CD4-positive, alpha-beta memory T cell (primary cell): Measurements from ENCODE around the gene WDR20. TPM values are rescaled to one million over a fixed set of nuclear protein-coding genes. Genes with fewer than 3 reads are reported as not detected.
"Not testable (repeated sequence)": the region's sequence is repeated elsewhere in the genome, so short reads cannot be mapped to it uniquely, and the experiment has no call there.

ENCODE experiments used
- CTCF ChIA-PET: fragments of 350-600 bp; sonication (Branson Sonifier 250); formaldehyde crosslinking; loops from one replicate; lab custom pipeline; 2021; ENCODE audit warnings: inconsistent platforms; ENCODE audit not compliant: partially characterized antibody; lab: Charles Lee
- POLR2A ChIA-PET: fragments of 350-600 bp; sonication (Branson Sonifier 250); formaldehyde crosslinking; loops from one replicate; lab custom pipeline; 2021; ENCODE audit not compliant: partially characterized antibody; lab: Charles Lee
- DNase-seq, 5 donors: peaks; one replicate each; pipeline versions ENCODE4 v3.0.0 to v3.0.0-alpha.2; 2020 to 2022; ENCODE audit warnings: mixed read lengths in 1 of 5
- H3K27ac ChIP-seq: one replicate; pipeline ENCODE4 v1.7.0; 2013; ENCODE audit warnings: low read depth, low read length
- H3K27me3 ChIP-seq: 2 replicates; pipeline ENCODE4 v1.7.0; 2013; ENCODE audit warnings: mild to moderate bottlenecking, low read length, moderate library complexity; ENCODE audit not compliant: insufficient read depth
- H3K36me3 ChIP-seq: 2 replicates; pipeline ENCODE4 v1.7.0; 2013; ENCODE audit warnings: mild to moderate bottlenecking, low read length, moderate library complexity; ENCODE audit not compliant: insufficient read depth
- H3K4me1 ChIP-seq: 2 replicates; pipeline ENCODE4 v1.7.0; 2013; ENCODE audit warnings: mild to moderate bottlenecking, low read length, moderate library complexity; ENCODE audit not compliant: insufficient read depth
- H3K4me3 ChIP-seq, 2 donors: one replicate each; pipeline ENCODE4 v1.7.0; 2013; ENCODE audit warnings: low read length in 2 of 2, mild to moderate bottlenecking in 1 of 2
- H3K9me3 ChIP-seq, 2 donors: one replicate each; pipeline ENCODE4 v1.7.0; 2013; ENCODE audit warnings: low read length in 2 of 2, control low read depth in 1 of 2; ENCODE audit not compliant: control insufficient read depth in 1 of 2
- H3K27ac Mint-ChIP-seq, 7 donors: one replicate each; pipeline ENCODE4 v1.8.0; 2020 to 2021; ENCODE audit warnings: mixed read lengths in 7 of 7, mild to moderate bottlenecking in 6 of 7, inconsistent platforms in 3 of 7, moderate library complexity in 3 of 7
- H3K27me3 Mint-ChIP-seq, 2 donors: one replicate each; pipeline ENCODE4 v1.8.0; 2020 to 2021; ENCODE audit warnings: mixed read lengths in 2 of 2
- H3K36me3 Mint-ChIP-seq, 2 donors: one replicate each; pipeline ENCODE4 v1.8.0; 2020 to 2021; ENCODE audit warnings: mixed read lengths in 2 of 2, inconsistent platforms in 1 of 2, mild to moderate bottlenecking in 1 of 2
- H3K4me1 Mint-ChIP-seq, 4 donors: one replicate each; pipeline ENCODE4 v1.8.0; 2020 to 2021; ENCODE audit warnings: mixed read lengths in 4 of 4, mild to moderate bottlenecking in 1 of 4
- H3K4me3 Mint-ChIP-seq, 8 donors: one replicate each; pipeline ENCODE4 v1.8.0; 2020 to 2021; ENCODE audit warnings: mixed read lengths in 8 of 8, mild to moderate bottlenecking in 7 of 8, moderate library complexity in 6 of 8, inconsistent platforms in 3 of 8
- H3K9me3 Mint-ChIP-seq, 8 donors: one replicate each; pipeline ENCODE4 v1.8.0; 2020 to 2021; ENCODE audit warnings: mixed read lengths in 8 of 8, mild to moderate bottlenecking in 5 of 8, inconsistent platforms in 3 of 8, moderate library complexity in 1 of 8
- intact Hi-C: fragments of 100-400 bp; cut with micrococcal nuclease; formaldehyde crosslinking; loops from one replicate; pipeline ENCODE4 v1.15.1; 2023
- polyA plus RNA-seq, 2 donors: library from polyadenylated mRNA; unstranded; fragments of 300-500 nt; fragmentation: Illumina TruSeq; gene quantifications; one replicate each; pipeline ENCODE4 v1.2.3, GENCODE V29; 2021
- total RNA-seq, 2 experiments: library from RNA; stranded (reverse); gene quantifications; one replicate each; pipeline ENCODE4 v1.2.3, GENCODE V29; 2021

WDR20 gene
- total and polyA plus RNA-seq, 4 experiments from 2014 or later, result 18.8 to 57.9 (median 39.6) TPM

- CTCF ChIA-PET, result not testable (repeated sequence)
- H3K4me1 Mint-ChIP-seq, result peaks cover 29 to 57% (median 37%) of the 10 kb centered on the region in 4 donors
These were observed 11.7 kb downstream of the WDR20 start for GRCh38 chr14:102151411-102151810.

GRCh38 chr14:102154121-102154520, 14.4 kb downstream of the WDR20 start:
- Histone ChIP-seq H3K27me3 (no peaks in the 10 kb centered on the region), H3K9me3 (no peaks in the 10 kb centered on the region), H3K36me3 (no peaks in the 10 kb centered on the region), H3K27ac (no peak overlapping the region), H3K4me1 (peaks cover 12% of the 10 kb centered on the region), H3K4me3 (no peak overlapping the region)
- POLR2A ChIA-PET, result interaction anchor here (0.6 kb wide), 1 partner anchor 1934 kb away, joined by 4 read pairs; no protein-coding TSS in a partner anchor
- no peak overlapping the region for H3K27ac Mint-ChIP-seq
- H3K4me1 Mint-ChIP-seq, result peaks cover 29 to 58% (median 42%) of the 10 kb centered on the region in 4 donors
- H3K4me3 Mint-ChIP-seq, result no peak overlapping the region
- CTCF ChIA-PET, result interaction anchor here (0.7 kb wide), 1 partner anchor 163 kb away, joined by 4 read pairs; no protein-coding TSS in a partner anchor
- no peaks in the 10 kb centered on the region for H3K9me3 Mint-ChIP-seq
- H3K36me3 Mint-ChIP-seq, result peaks cover 24 to 44% of the 10 kb centered on the region in 2 donors
- intact Hi-C loops, result no loop called here
- H3K27me3 Mint-ChIP-seq, result no peaks in the 10 kb centered on the region
- no peak for DNase-seq

More at GRCh38 chr14:102151411-102151810, 11.7 kb downstream of the WDR20 start:
- H3K27ac ChIP-seq, H3K4me3 Mint-ChIP-seq, H3K27me3 Mint-ChIP-seq, DNase-seq, intact Hi-C loops, H3K9me3 ChIP-seq, H3K27ac Mint-ChIP-seq, POLR2A ChIA-PET, H3K9me3 Mint-ChIP-seq, H3K36me3 ChIP-seq, H3K4me3 ChIP-seq, H3K27me3 ChIP-seq: not testable (repeated sequence)
- H3K36me3 Mint-ChIP-seq, result peaks cover 24 to 40% of the 10 kb centered on the region in 2 donors
- H3K4me1 ChIP-seq, result peaks cover 33% of the 10 kb centered on the region

GRCh38 chr14:102154821-102155549, 15.3 kb downstream of the WDR20 start:
- H3K27me3 Mint-ChIP-seq, result no peaks in the 10 kb centered on the region
- no peaks in the 10 kb centered on the region for H3K36me3 ChIP-seq
- intact Hi-C loops, result no loop called here
- no peak for DNase-seq
- H3K4me1 Mint-ChIP-seq, result peaks cover 31 to 62% (median 41%) of the 10 kb centered on the region in 4 donors
- CTCF ChIA-PET, result no interaction called here
- H3K4me3 ChIP-seq, result no peak overlapping the region
- H3K36me3 Mint-ChIP-seq, result peaks cover 24 to 47% of the 10 kb centered on the region in 2 donors
- no peaks in the 10 kb centered on the region for H3K27me3 ChIP-seq
- H3K9me3 ChIP-seq, result no peaks in the 10 kb centered on the region
- H3K4me1 ChIP-seq, result peaks cover 8% of the 10 kb centered on the region
- POLR2A ChIA-PET, result no interaction called here
- H3K27ac Mint-ChIP-seq, result peak overlapping the region in 3 of 7 donors; percentile 30 to 74 (median 42)
- no peak overlapping the region for H3K4me3 Mint-ChIP-seq
- H3K27ac ChIP-seq, result no peak overlapping the region
- no peaks in the 10 kb centered on the region for H3K9me3 Mint-ChIP-seq

GRCh38 chr14:102157346-102157745, 17.6 kb downstream of the WDR20 start:
- no peak overlapping the region for H3K27ac ChIP-seq
- H3K27me3 ChIP-seq, result no peaks in the 10 kb centered on the region
- no peaks in the 10 kb centered on the region for H3K36me3 ChIP-seq
- no peak overlapping the region for H3K4me3 ChIP-seq
- intact Hi-C loops, result no loop called here
- POLR2A ChIA-PET, result no interaction called here
- CTCF ChIA-PET, result no interaction called here
- H3K9me3 ChIP-seq, result no peaks in the 10 kb centered on the region
- Mint-ChIP-seq H3K4me1 (peaks cover 33 to 67% (median 43%) of the 10 kb centered on the region in 4 donors), H3K27me3 (no peaks in the 10 kb centered on the region), H3K27ac (peak overlapping the region in 3 of 7 donors; percentile 15 to 36 (median 27)), H3K36me3 (peaks cover 18 to 44% of the 10 kb centered on the region in 2 donors), H3K4me3 (no peak overlapping the region), H3K9me3 (no peaks in the 10 kb centered on the region)
- no peak for DNase-seq
- peaks cover 8% of the 10 kb centered on the region for H3K4me1 ChIP-seq

- Histone ChIP-seq H3K27ac (no peak overlapping the region), H3K27me3 (no peaks in the 10 kb centered on the region), H3K9me3 (no peaks in the 10 kb centered on the region), H3K4me3 (no peak overlapping the region), H3K4me1 (peaks cover 4% of the 10 kb centered on the region), H3K36me3 (no peaks in the 10 kb centered on the region)
- Mint-ChIP-seq H3K4me1 (peaks cover 32 to 69% (median 43%) of the 10 kb centered on the region in 4 donors), H3K27me3 (no peaks in the 10 kb centered on the region), H3K36me3 (peaks cover 14 to 37% of the 10 kb centered on the region in 2 donors), H3K27ac (no peak overlapping the region), H3K4me3 (no peak overlapping the region), H3K9me3 (no peaks in the 10 kb centered on the region)
- intact Hi-C loops, result no loop called here
- POLR2A ChIA-PET, result no interaction called here
- DNase-seq, result no peak
- CTCF ChIA-PET, result no interaction called here
These were observed 19.1 kb downstream of the WDR20 start for GRCh38 chr14:102158797-102159196.

- Mint-ChIP-seq H3K4me1 (peaks cover 36 to 69% (median 44%) of the 10 kb centered on the region in 4 donors), H3K27me3 (no peaks in the 10 kb centered on the region), H3K27ac (no peak overlapping the region), H3K9me3 (no peaks in the 10 kb centered on the region), H3K4me3 (no peak overlapping the region), H3K36me3 (peaks cover 19 to 44% of the 10 kb centered on the region in 2 donors)
- Histone ChIP-seq H3K4me1 (peaks cover 10% of the 10 kb centered on the region), H3K27ac (no peak overlapping the region), H3K4me3 (no peak overlapping the region), H3K36me3 (no peaks in the 10 kb centered on the region), H3K27me3 (no peaks in the 10 kb centered on the region), H3K9me3 (no peaks in the 10 kb centered on the region)
- ChIA-PET POLR2A (no interaction called here), CTCF (no interaction called here)
- DNase-seq, result no peak
- intact Hi-C loops, result no loop called here
These were observed 20.1 kb downstream of the WDR20 start for GRCh38 chr14:102159841-102160240.

GRCh38 chr14:102162487-102162886, 22.8 kb downstream of the WDR20 start:
- peak overlapping the region in 1 of 7 donors; percentile 10 for H3K27ac Mint-ChIP-seq
- peaks cover 43 to 81% (median 53%) of the 10 kb centered on the region in 4 donors for H3K4me1 Mint-ChIP-seq
- ChIA-PET POLR2A (no interaction called here), CTCF (no interaction called here)
- no peaks in the 10 kb centered on the region for H3K27me3 ChIP-seq
- no peak for DNase-seq
- H3K27me3 Mint-ChIP-seq, result no peaks in the 10 kb centered on the region
- H3K36me3 ChIP-seq, result no peaks in the 10 kb centered on the region
- H3K4me1 ChIP-seq, result peaks cover 18% of the 10 kb centered on the region
- no peak overlapping the region for H3K27ac ChIP-seq
- no peaks in the 10 kb centered on the region for H3K9me3 Mint-ChIP-seq
- peaks cover 27 to 47% of the 10 kb centered on the region in 2 donors for H3K36me3 Mint-ChIP-seq
- no peak overlapping the region for H3K4me3 ChIP-seq
- H3K4me3 Mint-ChIP-seq, result no peak overlapping the region
- intact Hi-C loops, result no loop called here
- H3K9me3 ChIP-seq, result no peaks in the 10 kb centered on the region
